SK-MEL-5 (cell line): Measurements from ENCODE around the gene MAF. TPM values are rescaled to one million over a fixed set of nuclear protein-coding genes. Genes with fewer than 3 reads are reported as not detected.
A peak's percentile ranks its signal among the peaks of the same experiment; 100 is the strongest.

Experiments
- DNase-seq: peaks from one replicate; pipeline ENCODE4 v3.0.0-alpha.2; 2016; ENCODE audit warnings: low read depth, low spot score
- in situ Hi-C: cut with HindIII; loops from 2 replicates; pipeline ENCODE4 v1.10.0; 2016; ENCODE audit warnings: low sequenced_read_pairs, high pct_unique_total_duplicates, low pct_unique_long_range_greater_than_20kb
- total RNA-seq: library from RNA; depleted of rRNA; stranded (reverse); fragments of >200 nt; shearing (Covaris generic); gene quantifications from 2 replicates; pipeline ENCODE4 v1.2.3, GENCODE V29; 2014

The MAF gene
- total RNA-seq, 1 experiment from 2014 or later, result 10.2 TPM

DNA sequence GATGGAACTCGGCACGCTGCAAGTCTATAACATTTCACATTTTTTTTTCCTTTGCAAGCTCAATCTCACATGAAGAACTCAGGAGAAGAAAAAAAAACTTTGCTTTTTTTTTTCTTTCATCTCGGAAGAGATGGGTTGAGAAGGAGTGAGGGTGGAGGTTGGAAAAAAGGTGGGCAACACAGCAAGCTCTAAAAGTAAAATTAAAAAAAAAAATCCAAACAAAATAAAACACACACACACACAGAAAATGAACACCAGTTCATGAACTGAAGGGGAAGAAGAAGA is 2.5 kb downstream of the MAF start:
- in situ Hi-C loops, result no loop called here
- no peak for DNase-seq

DNA sequence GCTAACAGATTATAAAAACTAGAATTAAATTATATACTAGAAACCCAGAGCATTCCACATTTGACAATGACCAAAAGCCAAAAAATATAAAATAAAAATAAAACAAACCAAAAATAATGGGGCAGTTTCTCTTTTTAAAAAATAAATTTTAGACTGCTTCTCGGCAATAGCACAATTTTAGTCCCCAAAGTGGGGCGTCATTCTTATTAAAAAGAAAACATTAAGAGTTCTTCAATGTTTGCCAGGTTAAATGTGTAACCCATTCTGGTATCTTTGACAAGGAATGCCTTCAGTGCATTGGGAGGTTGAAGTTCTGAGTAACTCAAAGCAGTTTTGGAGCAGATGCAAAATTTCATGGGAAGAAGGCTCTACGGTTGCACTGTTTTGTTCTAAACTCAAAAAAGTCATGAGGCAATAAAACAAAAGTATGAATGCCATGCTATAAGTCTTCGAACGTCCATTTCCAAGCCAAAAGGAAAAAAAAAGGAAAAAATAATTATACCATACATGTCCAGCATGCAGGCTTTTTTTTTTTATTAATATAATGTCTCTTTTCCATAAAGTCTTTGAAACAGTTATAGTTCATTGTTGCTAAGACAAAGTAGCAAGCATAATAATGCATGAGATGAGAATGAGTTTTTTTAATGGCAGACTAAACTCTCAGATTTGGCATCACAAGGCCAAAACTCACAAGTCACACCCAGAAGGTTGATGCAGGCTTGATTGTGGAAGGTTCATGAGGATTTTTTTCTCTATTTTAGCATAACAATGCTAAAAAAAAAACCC is 3.1 kb downstream of the MAF start:
- DNase-seq, result no peak
- in situ Hi-C loops, result no loop called here

DNA sequence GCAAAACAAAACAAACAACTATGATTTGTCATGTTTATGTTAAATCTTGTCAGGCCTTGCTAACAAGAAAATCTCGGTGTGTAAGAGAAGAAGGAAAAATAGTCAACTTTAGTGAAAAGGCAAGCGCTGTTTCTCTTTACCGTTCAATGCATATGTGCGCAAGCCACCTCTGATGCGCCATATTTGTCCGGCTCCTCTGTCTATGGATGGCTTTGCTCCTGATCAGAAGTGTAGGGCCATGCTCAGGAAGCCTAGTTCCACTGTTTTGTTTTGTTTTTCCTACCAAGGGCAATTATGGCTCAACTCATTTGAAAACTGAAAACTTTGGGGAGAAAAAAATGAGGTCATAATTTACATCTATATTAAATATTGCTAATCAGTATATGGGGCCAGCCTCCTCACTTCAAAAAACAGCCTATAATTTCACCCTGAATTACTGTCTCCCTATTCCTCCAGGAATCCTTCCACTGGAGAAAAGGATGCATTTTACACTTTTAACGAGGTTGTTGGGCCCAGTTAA is 4.5 kb downstream of the MAF start:
- in situ Hi-C loops, result no loop called here

DNA sequence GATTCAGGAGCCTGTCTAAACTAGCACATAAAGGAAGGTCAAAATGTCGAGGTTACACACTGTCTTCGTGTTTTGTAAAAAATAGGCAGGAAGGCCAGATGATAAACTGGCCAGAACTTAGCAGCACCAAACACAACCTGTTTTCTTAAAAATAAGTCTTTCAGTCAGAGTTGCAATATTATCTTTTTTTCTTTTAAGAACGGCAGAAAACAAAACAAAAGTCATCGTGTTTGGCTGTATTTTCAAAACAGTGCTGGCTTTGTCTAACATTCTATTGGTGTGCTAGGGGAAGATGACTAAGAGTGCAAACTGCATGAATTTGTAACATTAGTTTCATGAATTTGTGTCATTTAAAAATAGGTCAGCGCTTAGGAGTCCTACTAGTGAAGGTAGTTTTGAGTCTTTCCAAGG is 5.3 kb downstream of the MAF start:
- DNase-seq, result peak; percentile 39
- in situ Hi-C loops, result no loop called here

More for the DNA sequence above, 4.5 kb downstream of the MAF start:
- no peak for DNase-seq

DNA sequence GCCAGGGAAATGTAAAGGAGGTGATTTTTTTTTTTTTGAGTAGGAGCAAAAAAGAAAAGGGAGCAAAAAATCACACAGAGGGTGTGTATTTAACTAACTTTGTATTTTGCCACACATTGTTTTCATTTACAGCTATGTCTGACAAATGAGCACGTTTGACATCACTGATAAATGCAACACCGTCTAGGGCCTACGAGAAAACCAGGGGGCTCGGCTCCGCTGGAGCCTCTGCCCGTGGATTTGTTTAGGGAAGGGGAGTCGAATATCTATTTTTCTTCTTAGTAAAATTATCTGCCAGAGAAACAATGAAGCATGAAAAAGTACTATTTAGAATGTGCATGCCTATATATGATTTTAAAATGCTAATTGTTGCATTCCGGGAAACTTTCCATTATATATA is 6.8 kb downstream of the MAF start:
- in situ Hi-C loops, result no loop called here

DNA sequence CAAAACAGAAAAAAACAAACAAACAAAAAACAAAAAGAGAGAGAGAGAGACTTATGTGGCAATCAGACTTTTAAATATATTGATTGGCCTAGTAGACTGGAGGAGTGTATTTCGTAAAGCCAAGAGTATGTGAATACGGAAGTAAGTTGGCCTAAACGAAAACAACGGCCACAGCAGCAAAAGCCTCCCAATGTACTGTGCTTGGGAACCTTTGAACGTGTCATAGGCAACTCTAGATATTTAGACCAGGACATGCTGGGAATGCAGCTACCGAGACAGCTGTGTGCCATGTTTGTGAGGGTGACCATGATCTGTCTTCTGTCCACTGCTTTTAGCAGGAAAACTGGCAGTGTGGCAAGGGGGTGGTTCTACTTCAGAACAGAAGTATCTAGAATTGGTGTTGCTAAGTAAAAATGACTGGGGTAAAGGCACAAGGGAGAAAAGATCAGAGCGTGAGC is 7.4 kb downstream of the MAF start:
- in situ Hi-C loops, result no loop called here
- no peak for DNase-seq

More for the DNA sequence above, 6.8 kb downstream of the MAF start:
- no peak for DNase-seq

DNA sequence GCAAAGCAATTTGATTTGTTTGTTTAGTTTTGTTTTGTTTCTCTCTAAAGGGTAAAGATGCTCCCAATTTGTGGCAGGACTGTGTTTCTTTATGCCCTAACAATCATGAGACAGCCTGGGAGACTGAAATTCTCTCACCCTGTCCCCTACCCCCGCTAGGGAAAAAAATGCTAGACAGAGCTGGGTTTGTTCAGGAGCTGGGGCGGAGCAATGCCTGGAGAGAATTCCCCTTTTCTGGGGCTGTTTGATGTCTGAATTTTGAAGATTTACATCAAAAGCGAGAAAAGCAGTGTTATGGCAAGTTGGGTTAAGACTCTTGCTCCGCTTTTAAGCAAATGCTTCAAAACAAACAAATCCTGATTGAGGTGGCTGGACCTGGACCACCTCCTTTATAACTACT is 8.4 kb downstream of the MAF start:
- in situ Hi-C loops, result no loop called here
- DNase-seq, result no peak

DNA sequence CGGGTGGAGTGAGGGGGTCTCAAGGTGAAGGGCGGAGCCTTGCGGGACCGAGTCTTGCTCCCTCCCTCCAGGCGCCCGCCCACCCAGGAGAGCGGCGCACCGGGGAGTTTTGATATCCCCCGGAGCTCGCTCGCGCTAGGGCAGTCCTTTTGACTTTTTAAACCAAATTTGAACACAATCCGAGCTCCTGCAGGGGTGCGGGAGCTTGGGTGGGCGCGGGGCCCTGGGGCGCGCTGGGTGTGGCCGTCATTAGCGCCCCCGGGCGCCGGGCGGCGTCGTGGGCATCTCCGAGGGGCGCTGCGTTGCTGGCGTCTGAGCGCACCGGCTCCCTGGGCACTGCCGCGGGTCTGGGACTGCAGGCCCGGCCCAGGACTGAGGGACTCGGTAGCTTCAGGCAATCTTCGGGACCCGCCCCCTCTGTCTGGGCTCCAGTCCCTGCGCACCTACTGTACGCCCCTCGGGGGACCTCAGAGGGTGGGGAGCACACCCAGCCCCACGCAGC is 10.9 kb downstream of the MAF start:
- DNase-seq, result no peak
- in situ Hi-C loops, result no loop called here

DNA sequence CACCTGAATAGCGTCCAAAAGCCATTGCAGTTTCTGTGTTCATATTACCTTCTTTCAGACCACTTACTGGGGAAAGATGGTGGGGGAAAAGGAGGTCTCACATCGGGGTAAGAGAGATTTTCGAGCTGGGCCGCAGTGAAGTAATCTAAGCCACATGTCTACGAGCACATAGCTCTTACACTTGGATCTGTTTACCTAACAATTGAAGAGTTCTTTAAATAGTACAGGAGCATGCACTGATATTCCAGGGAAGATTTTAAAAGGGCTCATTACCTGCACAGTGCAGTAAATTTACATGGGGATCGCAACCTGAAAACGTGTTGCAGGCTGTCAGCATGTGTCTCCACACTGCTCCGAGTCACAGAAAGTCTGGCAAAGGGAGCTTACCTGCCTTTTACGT is 12.6 kb downstream of the MAF start:
- no peak for DNase-seq
- in situ Hi-C loops, result no loop called here

DNA sequence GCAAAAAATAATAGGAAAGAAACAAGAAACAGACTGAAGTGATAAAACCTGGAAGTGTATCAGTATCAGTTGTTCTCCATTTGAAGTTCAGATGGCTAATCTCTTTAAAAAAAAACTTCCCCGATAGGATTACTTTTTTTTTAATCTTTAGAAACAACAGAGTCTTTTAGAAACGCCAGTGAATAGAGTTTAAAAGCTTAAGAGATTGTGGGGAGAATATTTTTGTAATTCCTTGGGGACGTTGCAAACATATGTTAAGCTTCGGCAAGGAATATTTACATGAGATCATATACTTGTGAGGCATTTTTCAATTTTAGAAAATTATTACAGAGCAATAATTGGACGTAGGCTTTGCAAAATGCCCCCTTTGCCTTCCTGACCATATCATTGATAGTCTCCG is 13.2 kb downstream of the MAF start:
- no peak for DNase-seq
- in situ Hi-C loops, result no loop called here

DNA sequence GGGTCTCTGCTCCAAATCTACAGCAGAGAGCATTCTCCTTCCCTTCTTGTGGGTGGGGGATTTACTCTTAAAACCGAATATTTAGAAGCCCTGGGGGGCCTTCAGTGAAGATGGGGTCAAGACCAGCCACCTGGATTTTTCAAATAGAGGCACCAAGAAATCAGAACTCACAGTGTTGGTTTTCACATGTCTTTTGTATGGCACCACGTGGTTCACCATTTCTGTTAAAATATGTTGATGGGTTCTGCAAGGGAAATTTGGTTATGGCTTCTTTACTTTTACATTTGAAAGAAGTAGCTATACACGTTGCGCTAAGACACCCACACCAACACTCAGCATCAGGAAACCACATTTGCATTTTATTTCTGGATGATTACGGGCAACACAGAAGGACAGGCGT is 17.7 kb downstream of the MAF start:
- DNase-seq, result no peak
- in situ Hi-C loops, result no loop called here

DNA sequence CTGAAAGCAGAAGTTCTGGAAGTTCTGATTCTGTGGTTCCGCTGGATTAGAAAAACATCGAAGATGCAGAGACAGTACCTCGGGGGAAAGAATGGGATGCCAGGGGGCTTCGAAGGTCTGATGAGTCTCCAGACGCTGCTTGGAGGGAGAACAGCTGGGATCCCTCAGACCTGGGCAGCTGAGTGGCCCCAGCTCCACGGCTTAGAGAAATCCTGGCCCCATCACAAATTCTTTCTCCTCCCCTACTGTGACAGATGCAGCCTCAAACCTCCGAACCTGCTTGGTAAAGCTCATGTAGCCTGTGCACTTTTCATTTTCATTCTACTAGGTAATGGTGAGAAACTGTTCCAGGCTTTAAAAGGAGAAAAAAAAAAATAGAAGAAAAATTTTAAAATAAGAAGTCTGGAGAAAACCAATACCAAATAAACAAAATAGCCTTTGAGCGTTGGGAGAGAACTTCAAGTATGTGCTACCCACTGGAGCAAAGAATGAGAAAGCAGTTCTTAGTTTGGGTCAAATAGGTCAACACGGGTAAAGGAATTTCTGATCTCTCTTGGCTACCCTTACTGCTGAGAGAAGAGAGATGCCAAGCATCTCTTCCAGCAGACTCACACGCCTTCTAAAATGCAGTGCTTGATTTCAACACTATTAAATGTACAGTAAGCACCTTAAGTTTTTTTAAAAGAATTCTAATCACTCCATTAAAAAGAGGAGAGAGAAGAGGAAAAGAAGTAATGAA is 19.9 kb downstream of the MAF start:
- DNase-seq, result no peak
- in situ Hi-C loops, result no loop called here

DNA sequence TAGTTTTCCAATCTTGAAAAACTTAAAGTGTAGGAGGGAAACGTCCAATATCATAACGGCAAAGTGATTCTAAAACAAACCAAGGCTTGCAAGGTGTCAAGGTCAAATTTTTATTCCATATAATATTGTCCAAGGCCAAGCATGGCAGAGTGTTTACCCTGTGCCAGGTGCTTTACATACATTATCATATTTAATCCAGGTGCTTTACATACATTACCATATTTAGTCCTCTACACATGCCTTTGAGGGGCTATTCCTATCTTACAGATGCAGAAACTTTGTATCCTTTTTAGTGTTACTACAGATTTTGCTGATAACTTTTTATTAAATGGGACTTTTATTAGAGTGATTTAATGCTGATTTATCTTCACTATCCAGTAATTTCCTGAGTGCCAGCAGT is 23.9 kb downstream of the MAF start:
- in situ Hi-C loops, result no loop called here

DNA sequence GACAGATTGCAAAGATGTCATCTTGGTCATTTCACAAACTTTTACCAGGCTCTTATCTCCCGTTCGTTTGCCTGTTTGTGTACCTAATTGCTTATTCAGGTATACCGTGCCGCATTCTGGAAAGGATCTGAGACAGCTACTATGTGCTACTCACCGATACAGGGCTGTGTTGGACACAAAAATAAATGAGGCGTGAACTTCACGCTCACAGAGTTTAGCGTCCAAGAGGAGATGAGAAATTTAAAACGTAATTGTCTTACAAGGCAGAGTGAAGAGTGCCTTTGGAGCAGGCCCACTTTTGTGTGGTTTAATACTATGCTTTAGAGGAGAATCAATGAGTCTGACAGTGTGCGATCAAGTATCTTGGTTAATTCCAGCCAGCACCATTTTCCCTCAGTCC is 26.7 kb downstream of the MAF start:
- in situ Hi-C loops, result no loop called here
- no peak for DNase-seq

More for the DNA sequence above, 23.9 kb downstream of the MAF start:
- DNase-seq, result no peak

DNA sequence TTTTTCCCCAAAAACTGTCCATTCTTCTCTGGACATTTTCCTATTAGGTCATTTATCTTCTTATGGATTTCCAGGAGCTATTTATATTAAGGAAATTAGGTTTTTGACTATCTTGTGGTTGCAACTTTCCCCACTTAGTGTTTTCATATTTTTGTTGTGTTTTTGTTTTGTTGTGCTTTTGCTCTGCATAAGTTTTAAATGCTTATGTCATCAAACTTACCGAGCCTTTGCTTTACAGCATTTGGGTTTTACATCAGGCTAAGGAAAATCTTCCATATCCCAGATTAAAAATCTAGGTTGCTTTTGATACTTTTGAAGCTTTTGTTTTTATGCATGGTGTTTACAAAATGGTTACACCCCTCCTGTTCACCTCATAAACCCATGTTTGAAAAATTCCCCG is 27.5 kb downstream of the MAF start:
- in situ Hi-C loops, result no loop called here
- DNase-seq, result no peak

DNA sequence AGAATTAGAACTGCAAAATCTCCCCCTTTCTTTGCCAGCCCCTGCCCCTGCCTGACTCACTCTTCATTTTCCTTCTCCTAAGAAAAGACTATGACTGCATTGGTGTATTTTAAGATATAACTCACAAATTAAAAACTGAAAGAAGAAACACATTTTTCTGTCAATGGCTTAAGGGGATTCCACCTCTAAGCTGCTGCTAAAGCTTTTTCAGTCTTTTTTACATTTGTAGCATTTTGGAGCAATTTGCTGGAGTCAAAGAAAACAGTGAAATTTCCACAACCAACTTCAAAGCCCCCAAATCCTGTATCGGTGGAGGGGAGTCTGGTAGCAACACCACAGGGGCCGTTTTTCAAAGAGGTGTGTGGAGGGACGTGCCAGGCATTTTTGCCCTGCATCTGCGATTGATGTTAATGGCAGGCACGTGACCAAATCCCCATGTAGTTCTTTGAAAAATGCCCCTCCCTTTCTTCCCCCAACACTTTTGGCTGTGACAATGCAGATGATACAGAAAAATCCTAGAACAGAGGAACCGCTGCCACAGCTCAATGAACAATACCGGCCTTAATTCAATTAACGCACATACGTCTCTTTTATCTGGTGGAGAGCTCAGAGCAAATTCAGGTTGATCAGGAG is 28.5 kb downstream of the MAF start:
- in situ Hi-C loops, result no loop called here
- no peak for DNase-seq

DNA sequence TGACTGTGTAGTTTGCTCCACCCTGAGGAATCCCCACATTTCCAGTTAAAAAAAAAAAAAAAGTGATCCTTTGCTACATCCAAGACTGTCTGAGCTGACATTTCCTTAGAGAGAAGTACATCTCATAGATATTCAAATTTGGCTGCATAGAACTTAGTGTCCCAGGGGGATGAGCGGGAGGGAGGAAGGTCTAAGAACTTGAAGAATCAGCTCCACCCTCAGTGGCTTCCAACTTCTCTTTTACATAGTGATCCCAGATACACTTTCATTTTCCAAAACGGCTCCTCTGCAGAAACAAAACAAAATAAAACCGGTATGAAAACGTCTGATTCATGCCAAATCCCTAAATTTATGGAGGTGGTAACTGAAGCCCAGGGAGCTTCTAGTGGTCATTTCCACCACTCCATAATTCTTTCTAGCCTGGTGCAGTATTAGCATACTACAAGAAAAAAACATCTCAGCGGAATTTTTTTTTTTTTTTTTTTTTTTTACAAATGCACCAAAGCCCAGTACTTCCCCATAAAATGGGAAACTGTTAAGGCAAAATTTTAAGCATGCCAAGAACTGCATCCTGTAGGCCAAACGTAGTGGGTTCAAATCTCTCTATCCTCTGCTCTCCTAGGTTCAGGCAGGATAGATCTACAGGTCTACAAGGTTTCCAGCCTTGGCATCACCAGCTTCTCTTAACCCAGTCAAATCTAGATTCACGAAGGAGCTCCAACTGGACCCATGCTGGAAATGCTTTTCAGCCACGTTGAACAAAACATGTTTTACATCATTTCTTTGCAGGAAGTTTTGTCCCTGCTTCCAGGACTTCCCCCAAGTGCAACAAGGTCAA is 29.3 kb downstream of the MAF start:
- DNase-seq, result no peak
- in situ Hi-C loops, result no loop called here

DNA sequence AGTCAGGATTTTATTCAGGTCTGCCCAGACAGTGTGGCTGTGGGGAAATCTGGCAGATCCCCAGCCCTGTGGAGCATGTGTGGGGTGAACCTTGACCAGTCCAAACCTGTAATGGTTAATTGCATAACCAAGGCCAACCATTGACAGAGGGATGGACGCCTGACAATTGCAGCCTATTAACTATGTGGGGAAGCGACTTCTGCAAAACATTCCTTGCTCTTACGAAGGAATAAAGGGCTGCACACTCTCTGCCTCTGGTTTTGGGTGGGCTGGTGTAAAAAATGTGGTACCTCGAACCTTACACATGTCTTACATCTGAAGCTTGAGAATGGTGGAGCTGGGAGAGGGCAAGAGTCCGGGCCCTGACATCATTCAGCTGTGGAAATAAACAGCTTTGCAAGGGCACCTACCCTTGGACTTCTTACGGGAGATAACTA is 35.8 kb downstream of the MAF start:
- in situ Hi-C loops, result no loop called here
- DNase-seq, result no peak
